IMR-90 (cell line): ENCODE data around the gene OR4C12. TPM values are rescaled to one million over a fixed set of nuclear protein-coding genes. Genes with fewer than 3 reads are reported as not detected.
"Not testable (repeated sequence)": the region's sequence is repeated elsewhere in the genome, so short reads cannot be mapped to it uniquely, and the experiment has no call there.

ENCODE experiments used
- ATAC-seq: fragments of 200-7000 bp; cut with Tn5 transposase; 2 replicates; pipeline ENCODE4 v1.9.1; 2020; ENCODE audit warnings: low read depth, mild to moderate bottlenecking, moderate library complexity
- BruUV-seq: library from RNA; stranded (reverse); fragments of 400-500 nt; replicated peaks from 2 replicates; lab custom pipeline; 2021; lab: Mats Ljungman, UMichigan
- CTCF ChIA-PET: fragments of 300-600 bp; formaldehyde crosslinking; extraction: SDS; loops from one replicate; lab custom pipeline; 2021; ENCODE audit warnings: antibody characterized with exemption; lab: Yijun Ruan, JAX
- POLR2A ChIA-PET: fragments of 300-600 bp; sonication (Branson Sonifier 250); formaldehyde crosslinking; loops from one replicate; lab custom pipeline; 2022; ENCODE audit warnings: antibody characterized with exemption; ENCODE audit not compliant: unreplicated experiment; lab: Charles Lee
- DNase-seq: peaks from one replicate; pipeline ENCODE4 v3.0.0; 2013
- H2AFZ ChIP-seq: replicated peaks from 2 replicates; pipeline ENCODE3; 2013; ENCODE audit warnings: low read length, mild to moderate bottlenecking; ENCODE audit not compliant: poor library complexity
- H2AK5ac ChIP-seq: 2 replicates; pipeline ENCODE4 v1.6.1; 2013; ENCODE audit warnings: low read depth, low read length, inconsistent platforms
- H2AK9ac ChIP-seq: replicated peaks from 2 replicates; pipeline ENCODE3; 2013; ENCODE audit warnings: mild to moderate bottlenecking, low read depth, low read length, moderate library complexity; ENCODE audit not compliant: poor library complexity
- H2BK120ac ChIP-seq: 2 replicates; pipeline ENCODE4 v1.6.1; 2013; ENCODE audit warnings: low read depth, low read length, inconsistent platforms
- H2BK15ac ChIP-seq: 3 replicates; pipeline ENCODE4 v1.6.1; 2013; ENCODE audit warnings: low read depth, low read length, inconsistent platforms
- H2BK20ac ChIP-seq: 2 replicates; pipeline ENCODE4 v1.6.1; 2013; ENCODE audit warnings: low read depth, mild to moderate bottlenecking, inconsistent platforms, low read length, moderate library complexity
- H2BK5ac ChIP-seq: 2 replicates; pipeline ENCODE4 v1.6.1; 2013; ENCODE audit warnings: mild to moderate bottlenecking, low read depth, low read length, inconsistent platforms; ENCODE audit not compliant: poor library complexity, severe bottlenecking
- H3K14ac ChIP-seq: replicated peaks from 2 replicates; pipeline ENCODE4 v1.6.1; 2013; ENCODE audit warnings: low read depth, low read length, inconsistent platforms
- H3K18ac ChIP-seq: 2 replicates; pipeline ENCODE4 v1.6.1; 2013; ENCODE audit warnings: low read depth, low read length, control low read depth
- H3K23ac ChIP-seq: 2 replicates; pipeline ENCODE4 v1.6.1; 2013; ENCODE audit warnings: low read depth, low read length, inconsistent platforms
- H3K27ac ChIP-seq: 2 replicates; pipeline ENCODE4 v1.5.1; 2013; ENCODE audit warnings: mild to moderate bottlenecking, control low read depth, low read length; ENCODE audit not compliant: insufficient read depth
- H3K27me3 ChIP-seq: 2 replicates; pipeline ENCODE4 v1.6.1; 2013; ENCODE audit warnings: low read length; ENCODE audit not compliant: control insufficient read depth, insufficient read depth
- H3K36me3 ChIP-seq: 2 replicates; pipeline ENCODE4 v1.6.1; 2013; ENCODE audit warnings: low read length, mixed read lengths; ENCODE audit not compliant: control insufficient read depth, insufficient read depth
- H3K4ac ChIP-seq: 2 replicates; pipeline ENCODE4 v1.6.1; 2013; ENCODE audit warnings: low read depth, low read length, inconsistent platforms
- H3K4me1 ChIP-seq: 2 replicates; pipeline ENCODE4 v1.6.1; 2013; ENCODE audit warnings: low read length, mixed read lengths; ENCODE audit not compliant: control insufficient read depth, insufficient read depth
- H3K4me2 ChIP-seq: 2 replicates; pipeline ENCODE4 v1.6.1; 2013; ENCODE audit warnings: low read depth, mild to moderate bottlenecking, control low read depth, low read length, moderate library complexity
- H3K4me3 ChIP-seq: 2 replicates; pipeline ENCODE4 v1.5.1; 2013; ENCODE audit warnings: low read depth, mild to moderate bottlenecking, control low read depth, low read length, moderate library complexity; ENCODE audit not compliant: insufficient read depth
- H3K56ac ChIP-seq: 2 replicates; pipeline ENCODE4 v1.6.1; 2013; ENCODE audit warnings: low read length, inconsistent platforms; ENCODE audit not compliant: insufficient read depth; ENCODE audit errors: extremely low read depth
- H3K79me1 ChIP-seq, 2 experiments: 2 replicates each; pipeline ENCODE4 v1.6.1; 2013; ENCODE audit warnings: low read length in 2 of 2, inconsistent platforms in 1 of 2, low read depth in 1 of 2
- H3K9ac ChIP-seq: 2 replicates; pipeline ENCODE4 v1.6.1; 2013; ENCODE audit warnings: low read depth, low read length, control low read depth
- H3K9me1 ChIP-seq: 2 replicates; pipeline ENCODE4 v1.6.1; 2013; ENCODE audit warnings: low read length, inconsistent platforms; ENCODE audit not compliant: insufficient read depth
- H3K9me3 ChIP-seq: 2 replicates; pipeline ENCODE4 v1.6.1; 2013; ENCODE audit warnings: low read length; ENCODE audit not compliant: control insufficient read depth, insufficient read depth
- H4K20me1 ChIP-seq: 2 replicates; pipeline ENCODE4 v1.6.1; 2013; ENCODE audit warnings: low read length, inconsistent platforms; ENCODE audit not compliant: insufficient read depth
- H4K5ac ChIP-seq: 2 replicates; pipeline ENCODE4 v1.6.1; 2013; ENCODE audit warnings: mild to moderate bottlenecking, low read depth, low read length, control low read depth
- H4K8ac ChIP-seq, 2 experiments: 2 replicates each; pipeline ENCODE4 v1.6.1; 2013; ENCODE audit warnings: low read depth in 2 of 2, low read length in 2 of 2, control low read depth in 1 of 2, inconsistent platforms in 1 of 2
- H4K91ac ChIP-seq: 2 replicates; pipeline ENCODE4 v1.6.1; 2013; ENCODE audit warnings: low read depth, low read length, inconsistent platforms; ENCODE audit not compliant: insufficient read depth
- CTCF ChIP-seq: conservative IDR thresholded peaks from 2 replicates; pipeline ENCODE4 v1.5.1; 2012; ENCODE audit warnings: mild to moderate bottlenecking, low read depth, low read length, improper control_type of control experiment
- RAD21 ChIP-seq: IDR thresholded peaks from 2 replicates; pipeline ENCODE4 v1.6.1; 2012; ENCODE audit warnings: low read length, improper control_type of control experiment
- USF2 ChIP-seq: fragments of 150-350 bp; IDR thresholded peaks from 2 replicates; pipeline ENCODE4 v1.6.1; 2017; ENCODE audit warnings: mild to moderate bottlenecking, antibody characterized with exemption, low read length, low read depth
- WGBS, 2 experiments: methylation state at CpG; one replicate each; pipeline versions ENCODE4 v1.1.5 to v1.1.7; 2013; ENCODE audit warnings: missing lambda C conversion rate in 2 of 2; ENCODE audit not compliant: insufficient read length in 1 of 2; ENCODE audit errors: extremely low coverage in 2 of 2; 5-methylcytosine and 5-hydroxymethylcytosine counted together
- dilution Hi-C: fragments of 300-500 bp; cut with HindIII; formaldehyde crosslinking; loops from one replicate; pipeline ENCODE4 v1.14.3; 2018; ENCODE audit warnings: low sequenced_read_pairs; ENCODE audit not compliant: unreplicated experiment
- in situ Hi-C: fragments of 300-500 bp; cut with MboI; formaldehyde crosslinking; loops from 3 replicates; pipeline ENCODE4 v1.14.3; 2019; ENCODE audit warnings: low sequenced_read_pairs, inconsistent platforms, mixed read lengths
- intact Hi-C: fragments of 100-400 bp; cut with micrococcal nuclease; formaldehyde crosslinking; loops from 2 replicates; pipeline ENCODE4 v1.10.0; 2022
- polyA plus RNA-seq, 3 experiments: library from polyadenylated mRNA; depleted of rRNA; stranded (reverse); fragments of >200 nt; gene quantifications; 2 replicates each; pipeline ENCODE4 v1.2.3, GENCODE V29; 2012; ENCODE audit warnings: low replicate concordance in 1 of 3
- total RNA-seq: library from RNA; depleted of rRNA; stranded (reverse); fragments of >200 nt; gene quantifications from 2 replicates; pipeline ENCODE4 v1.2.3, GENCODE V29; 2012

The OR4C12 gene
- total and polyA plus RNA-seq, 2 of the 4 experiments (the other 2 are of a cell fraction) = not detected

DNA sequence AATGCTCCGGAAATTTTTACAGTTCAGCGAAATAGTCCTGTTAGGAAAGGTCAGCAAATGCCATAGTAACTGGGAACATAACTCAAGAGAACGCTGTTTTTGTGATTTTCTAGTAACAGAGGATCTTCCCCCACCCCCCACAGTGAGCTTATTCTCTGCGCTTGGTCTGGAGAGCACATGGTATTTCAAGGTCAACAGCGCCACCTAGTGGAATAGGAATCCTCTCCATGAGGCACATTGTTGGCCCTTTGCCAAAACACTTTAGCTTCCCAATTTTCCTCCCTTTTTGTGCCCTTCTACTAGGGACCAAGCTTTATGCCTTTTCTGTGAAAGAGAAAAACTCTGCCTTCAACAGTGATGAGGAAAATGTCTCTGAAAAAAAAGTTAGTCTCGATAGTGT is 13.2 kb upstream of the OR4C12 start:
- no peak overlapping the region for H3K23ac ChIP-seq
- no peak overlapping the region for H2BK5ac ChIP-seq
- no peak overlapping the region for H3K56ac ChIP-seq
- dilution Hi-C loops (no loop called here), in situ Hi-C loops (no loop called here), intact Hi-C loops (loop anchor here (5.0 kb wide), 1 partner anchor 1823 kb away; no protein-coding TSS in a partner anchor)
- H3K27me3 ChIP-seq = no peaks in the 10 kb centered on the region
- H3K9ac ChIP-seq = no peak overlapping the region
- no peaks in the 10 kb centered on the region for H4K20me1 ChIP-seq
- DNase-seq = peak; percentile 50
- no peak overlapping the region for H2BK120ac ChIP-seq
- CTCF ChIA-PET = no interaction called here
- H2AFZ ChIP-seq = no peak overlapping the region
- no peak overlapping the region for H3K14ac ChIP-seq
- ATAC-seq = no peak
- no peak overlapping the region for H3K4ac ChIP-seq
- TF ChIP-seq RAD21 (peak; percentile 48), CTCF (peak; percentile 39), USF2 (no peak)
- no peaks in the 10 kb centered on the region for H3K79me1 ChIP-seq
- no peak overlapping the region for H3K4me2 ChIP-seq
- H3K18ac ChIP-seq = no peak overlapping the region
- no peak overlapping the region for H4K8ac ChIP-seq
- no peaks in the 10 kb centered on the region for H3K9me1 ChIP-seq
- POLR2A ChIA-PET = no interaction called here
- H4K5ac ChIP-seq = no peak overlapping the region
- no TSS peak for BruUV-seq
- H3K27ac ChIP-seq = no peak overlapping the region
- H2BK20ac ChIP-seq = no peak overlapping the region
- no peak overlapping the region for H3K4me3 ChIP-seq
- H4K91ac ChIP-seq = no peak overlapping the region
- WGBS, 2 experiments = no CpG with 5 or more reads among the region's 6 CpGs
- H2AK5ac ChIP-seq = no peak overlapping the region
- no peaks in the 10 kb centered on the region for H3K36me3 ChIP-seq
- H2BK15ac ChIP-seq = no peak overlapping the region
- H3K4me1 ChIP-seq = no peaks in the 10 kb centered on the region
- no peak overlapping the region for H2AK9ac ChIP-seq
- H3K9me3 ChIP-seq = peaks cover 5% of the 10 kb centered on the region

- BruUV-seq, H3K4me2 ChIP-seq, H3K4me1 ChIP-seq, H3K27ac ChIP-seq, H2AFZ ChIP-seq, H3K79me1 ChIP-seq, dilution Hi-C loops, H3K27me3 ChIP-seq, H3K4me3 ChIP-seq, H4K20me1 ChIP-seq, in situ Hi-C loops, H2AK9ac ChIP-seq, H4K5ac ChIP-seq, H3K56ac ChIP-seq, H3K14ac ChIP-seq, POLR2A ChIA-PET, H3K9me3 ChIP-seq, H2BK120ac ChIP-seq, ATAC-seq, H3K4ac ChIP-seq, H3K18ac ChIP-seq, H3K9me1 ChIP-seq, H4K8ac ChIP-seq, H3K9ac ChIP-seq, DNase-seq, intact Hi-C loops, H3K36me3 ChIP-seq, H4K91ac ChIP-seq, H2BK15ac ChIP-seq, H2BK20ac ChIP-seq, H2BK5ac ChIP-seq, H2AK5ac ChIP-seq, H3K23ac ChIP-seq, CTCF ChIA-PET: not testable (repeated sequence)
- no CpG with 5 or more reads among the region's 4 CpGs for WGBS, 2 experiments
Measured at GRCh38 chr11:49973439-49973838, 8.9 kb downstream of the OR4C12 start.
